HUES6 (cell line): Measurements from ENCODE around the gene EPHX1.
A peak's percentile ranks its signal among the peaks of the same experiment; 100 is the strongest.
"Not testable (repeated sequence)": the region's sequence is repeated elsewhere in the genome, so short reads cannot be mapped to it uniquely, and the experiment has no call there.

ENCODE experiments used
- H3K27ac ChIP-seq: 2 replicates; pipeline ENCODE4 v1.7.0; 2013; ENCODE audit warnings: low read depth, mild to moderate bottlenecking, low read length, inconsistent platforms
- H3K27me3 ChIP-seq: 2 replicates; pipeline ENCODE4 v1.6.1; 2013; ENCODE audit warnings: low read length; ENCODE audit not compliant: control insufficient read depth, insufficient read depth
- H3K36me3 ChIP-seq: 2 replicates; pipeline ENCODE4 v1.6.1; 2013; ENCODE audit warnings: low read length; ENCODE audit not compliant: control insufficient read depth, insufficient read depth
- H3K4me1 ChIP-seq: 2 replicates; pipeline ENCODE4 v1.6.1; 2013; ENCODE audit warnings: low read length; ENCODE audit not compliant: control insufficient read depth, insufficient read depth
- H3K4me3 ChIP-seq: 2 replicates; pipeline ENCODE4 v1.5.1; 2013; ENCODE audit warnings: low read depth, low read length
- H3K9ac ChIP-seq: one replicate; pipeline ENCODE4 v1.6.1; 2013; ENCODE audit warnings: mild to moderate bottlenecking, low read length
- H3K9me3 ChIP-seq: 2 replicates; pipeline ENCODE4 v1.6.1; 2013; ENCODE audit warnings: low read depth, low read length; ENCODE audit not compliant: control insufficient read depth, insufficient read depth

Gene EPHX1

DNA sequence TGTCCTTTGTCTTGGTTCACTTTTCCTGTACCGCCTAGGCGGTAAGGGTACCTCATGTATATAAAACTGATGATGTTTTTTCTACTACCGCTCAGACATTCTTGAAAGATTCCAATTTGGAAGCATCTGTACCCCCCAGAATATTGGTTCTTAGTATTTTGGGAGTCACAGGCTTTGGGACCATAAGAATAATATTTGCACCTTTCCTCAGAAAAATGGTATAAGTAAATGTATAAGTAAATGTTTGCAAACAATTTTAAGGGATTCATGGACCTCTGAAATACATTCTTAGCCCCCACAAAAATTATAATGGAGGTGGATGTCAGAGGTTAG is 31.6 kb upstream of the EPHX1 start:
- Histone ChIP-seq H3K4me1 (peaks cover 22% of the 10 kb centered on the region), H3K27me3 (no peaks in the 10 kb centered on the region), H3K36me3 (peaks cover 32% of the 10 kb centered on the region), H3K9ac (peak overlapping the region; percentile 100), H3K9me3 (no peaks in the 10 kb centered on the region), H3K4me3 (peak overlapping the region; percentile 93), H3K27ac (peak overlapping the region; percentile 94)

DNA sequence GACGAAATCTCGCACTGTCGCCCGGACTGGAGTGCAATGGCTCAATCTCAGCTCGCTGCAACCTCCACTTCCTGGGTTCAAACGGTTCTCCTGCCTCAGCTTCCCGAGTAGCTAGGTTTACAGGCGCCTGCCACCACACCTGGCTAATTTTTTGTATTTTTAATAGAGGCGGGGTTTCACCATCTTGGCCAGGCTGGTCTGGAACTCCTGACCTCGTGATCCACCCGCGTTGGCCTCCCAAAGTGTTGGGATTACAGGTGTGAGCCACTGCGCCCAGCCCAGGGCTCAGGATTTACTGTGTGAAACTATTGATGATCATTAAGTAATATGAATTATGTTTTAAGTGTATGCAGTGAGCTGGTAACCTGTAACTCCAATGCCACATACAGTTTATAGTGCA is 30.8 kb upstream of the EPHX1 start:
- H3K4me3 ChIP-seq, result peak overlapping the region; percentile 93
- not testable (repeated sequence) for H3K27ac ChIP-seq, H3K27me3 ChIP-seq, H3K9me3 ChIP-seq, H3K9ac ChIP-seq
- peaks cover 22% of the 10 kb centered on the region for H3K4me1 ChIP-seq
- H3K36me3 ChIP-seq, result peaks cover 39% of the 10 kb centered on the region

DNA sequence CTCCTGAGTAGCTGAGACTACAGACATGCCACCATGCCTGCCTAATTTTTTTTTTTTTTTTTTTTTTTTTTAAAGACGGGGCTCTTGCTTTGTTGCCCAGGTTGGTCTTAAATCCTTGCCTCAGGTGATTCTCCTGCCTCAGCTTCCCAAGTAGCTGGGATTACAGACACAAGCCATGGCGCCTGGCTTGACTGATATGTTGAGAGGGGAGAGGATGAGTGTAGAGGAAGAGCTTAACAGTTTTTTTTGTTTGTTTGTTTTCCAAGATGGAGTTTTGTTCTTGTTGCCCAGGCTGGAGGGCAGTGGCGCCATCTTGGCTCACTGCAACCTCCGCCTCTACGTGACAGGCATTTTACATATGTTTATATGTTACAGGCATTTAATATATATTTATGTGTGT is 29.8 kb upstream of the EPHX1 start:
- H3K9ac ChIP-seq, result no peak overlapping the region
- no peaks in the 10 kb centered on the region for H3K9me3 ChIP-seq
- H3K4me1 ChIP-seq, result peaks cover 22% of the 10 kb centered on the region
- H3K27me3 ChIP-seq, result no peaks in the 10 kb centered on the region
- no peak overlapping the region for H3K27ac ChIP-seq
- H3K4me3 ChIP-seq, result peak overlapping the region; percentile 93
- peaks cover 47% of the 10 kb centered on the region for H3K36me3 ChIP-seq

DNA sequence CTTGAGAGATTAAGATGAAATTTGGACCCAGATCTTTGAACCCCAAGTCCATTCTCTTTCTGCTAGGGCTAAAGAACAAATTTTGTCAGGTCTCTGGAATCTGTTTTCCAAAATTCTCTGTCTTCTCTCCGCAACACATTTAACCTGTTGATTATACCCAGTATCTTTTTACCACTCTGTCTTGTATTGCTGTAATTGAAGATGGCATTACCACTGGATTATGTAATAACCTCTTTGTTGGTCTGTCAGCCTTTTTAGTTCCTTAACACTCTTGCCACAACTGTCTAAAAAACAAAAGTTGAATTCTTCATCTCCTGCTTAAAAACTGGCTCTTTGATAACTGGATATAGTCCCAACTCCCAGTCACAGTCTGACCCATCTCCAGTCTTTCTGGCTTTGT is 29.3 kb upstream of the EPHX1 start:
- Histone ChIP-seq H3K27ac (no peak overlapping the region), H3K9ac (no peak overlapping the region), H3K4me3 (no peak overlapping the region), H3K27me3 (no peaks in the 10 kb centered on the region), H3K4me1 (peaks cover 22% of the 10 kb centered on the region), H3K36me3 (peaks cover 50% of the 10 kb centered on the region), H3K9me3 (no peaks in the 10 kb centered on the region)

DNA sequence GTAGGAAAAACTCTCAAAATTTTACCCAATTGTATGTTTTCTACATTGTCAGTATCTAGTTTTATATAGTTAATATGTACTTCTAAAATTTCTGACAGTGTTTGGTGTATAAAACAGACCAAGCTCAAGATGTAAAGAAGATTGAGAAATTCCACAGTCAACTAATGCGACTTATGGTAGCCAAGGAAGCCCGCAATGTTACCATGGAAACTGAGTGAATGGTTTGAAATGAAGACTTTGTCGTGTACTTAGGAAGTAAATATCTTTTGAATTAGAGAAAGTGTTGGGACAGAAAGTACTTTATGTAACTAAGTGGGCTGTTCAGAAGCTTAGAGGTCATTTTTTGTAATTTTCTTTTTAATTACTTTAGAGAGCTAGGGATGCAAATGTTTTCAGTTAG is 20.8 kb upstream of the EPHX1 start:
- Histone ChIP-seq H3K36me3 (peaks cover 92% of the 10 kb centered on the region), H3K9me3 (peaks cover 28% of the 10 kb centered on the region)
- not testable (repeated sequence) for H3K9ac ChIP-seq, H3K27me3 ChIP-seq, H3K4me3 ChIP-seq, H3K4me1 ChIP-seq, H3K27ac ChIP-seq

DNA sequence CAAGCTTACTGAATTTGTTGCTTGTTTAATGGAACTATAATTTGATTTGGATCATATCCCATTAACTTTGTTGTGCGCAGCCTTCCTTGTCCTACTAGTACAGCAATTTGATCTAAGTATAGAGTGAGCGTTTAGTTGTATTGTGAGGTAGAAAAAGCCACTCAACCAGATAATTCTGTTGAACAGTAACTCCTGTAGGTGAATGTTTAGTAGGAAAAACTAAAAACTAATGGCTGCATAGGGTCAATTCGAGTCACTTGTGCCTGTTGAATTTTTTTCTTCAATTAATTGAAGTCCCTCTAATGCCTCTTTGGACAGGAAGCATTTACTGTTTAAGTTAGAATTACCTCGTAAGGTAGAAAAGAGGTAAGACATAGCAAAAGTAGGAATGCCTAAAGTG is 15.0 kb upstream of the EPHX1 start:
- Histone ChIP-seq H3K4me1 (no peaks in the 10 kb centered on the region), H3K27me3 (no peaks in the 10 kb centered on the region), H3K9me3 (peaks cover 51% of the 10 kb centered on the region), H3K9ac (no peak overlapping the region), H3K36me3 (peaks cover 49% of the 10 kb centered on the region), H3K27ac (no peak overlapping the region), H3K4me3 (no peak overlapping the region)

DNA sequence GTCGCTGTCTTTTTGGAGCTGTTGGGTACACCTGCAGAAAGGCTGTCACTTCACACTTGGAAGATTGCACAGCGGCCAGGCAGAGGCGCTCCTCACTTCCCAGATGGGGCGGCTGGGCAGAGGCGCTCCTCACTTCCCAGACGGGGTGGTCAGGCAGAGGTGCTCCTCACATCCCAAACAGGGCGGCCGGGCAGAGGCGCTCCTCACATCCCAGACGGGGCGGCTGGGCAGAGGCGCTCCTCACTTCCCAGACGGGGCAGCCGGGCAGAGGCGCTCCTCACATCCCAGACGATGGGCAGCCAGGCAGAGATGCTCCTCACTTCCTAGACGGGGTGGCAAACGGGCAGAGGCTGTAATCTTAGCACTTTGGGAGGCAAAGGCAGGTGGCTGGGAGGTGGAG is 13.8 kb upstream of the EPHX1 start:
- H3K27me3 ChIP-seq, H3K4me1 ChIP-seq, H3K4me3 ChIP-seq, H3K27ac ChIP-seq, H3K9ac ChIP-seq: not testable (repeated sequence)
- Histone ChIP-seq H3K36me3 (peaks cover 38% of the 10 kb centered on the region), H3K9me3 (peaks cover 45% of the 10 kb centered on the region)

DNA sequence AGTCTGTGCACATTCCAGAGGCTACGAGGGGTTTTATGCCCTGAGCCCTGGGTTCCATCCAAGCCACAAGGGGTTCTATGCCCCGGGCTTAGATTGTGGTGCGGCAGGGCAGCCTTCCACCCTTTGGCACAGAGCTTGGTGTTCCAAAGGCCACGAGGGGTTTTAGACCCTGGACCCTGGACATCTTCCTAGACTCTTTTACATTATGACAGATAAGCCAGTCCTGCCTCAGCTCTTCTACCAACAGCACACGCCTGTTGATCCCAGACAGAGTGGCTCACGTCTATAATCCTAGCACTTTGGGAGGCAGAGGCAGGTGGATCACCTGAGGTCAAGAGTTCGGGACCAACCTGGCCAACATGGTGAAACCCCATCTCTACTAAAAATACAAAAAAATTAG is 8.8 kb upstream of the EPHX1 start:
- not testable (repeated sequence) for H3K4me1 ChIP-seq, H3K4me3 ChIP-seq, H3K9ac ChIP-seq, H3K27ac ChIP-seq, H3K27me3 ChIP-seq, H3K9me3 ChIP-seq, H3K36me3 ChIP-seq

DNA sequence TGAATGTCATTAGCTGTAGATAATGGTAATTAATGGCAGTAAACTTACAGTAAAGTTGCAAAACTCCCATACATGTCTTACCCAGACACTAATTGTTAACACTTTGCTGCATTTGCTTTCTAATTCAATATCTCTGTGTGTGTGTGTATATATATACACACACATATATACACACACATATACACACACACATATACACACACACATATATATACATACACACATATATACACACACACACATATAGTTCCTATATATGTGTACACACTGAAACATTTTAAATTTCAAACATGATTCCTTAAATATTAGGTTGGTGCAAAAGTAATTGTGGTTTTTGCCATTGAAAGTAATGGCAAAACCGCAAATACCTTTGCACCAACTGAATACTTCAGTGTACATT is 3.7 kb upstream of the EPHX1 start:
- no peaks in the 10 kb centered on the region for H3K36me3 ChIP-seq
- H3K27ac ChIP-seq, result no peak overlapping the region
- no peak overlapping the region for H3K4me3 ChIP-seq
- no peaks in the 10 kb centered on the region for H3K27me3 ChIP-seq
- H3K9ac ChIP-seq, result no peak overlapping the region
- no peaks in the 10 kb centered on the region for H3K9me3 ChIP-seq
- peaks cover 8% of the 10 kb centered on the region for H3K4me1 ChIP-seq

DNA sequence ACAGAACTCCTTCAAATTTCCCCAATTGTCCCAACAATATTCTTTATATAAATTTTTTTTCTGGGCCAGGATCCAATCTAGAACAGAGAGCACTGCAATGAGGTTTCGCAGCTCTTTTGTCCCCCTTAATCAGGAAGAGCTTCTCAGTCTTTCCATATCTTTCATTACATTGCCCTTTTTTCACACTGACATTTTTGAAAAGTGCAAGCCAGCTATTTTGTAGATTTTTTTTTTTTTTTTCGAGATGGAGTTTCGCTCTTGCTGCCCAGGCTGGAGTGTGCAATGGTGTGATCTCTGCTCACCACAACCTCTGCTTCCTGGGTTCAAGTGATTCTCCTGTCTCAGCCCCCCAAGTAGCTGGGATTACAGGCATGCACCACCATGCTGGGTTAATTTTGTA is 3.2 kb upstream of the EPHX1 start:
- H3K4me3 ChIP-seq, H3K9ac ChIP-seq, H3K9me3 ChIP-seq, H3K36me3 ChIP-seq, H3K27me3 ChIP-seq, H3K27ac ChIP-seq: not testable (repeated sequence)
- peaks cover 12% of the 10 kb centered on the region for H3K4me1 ChIP-seq

DNA sequence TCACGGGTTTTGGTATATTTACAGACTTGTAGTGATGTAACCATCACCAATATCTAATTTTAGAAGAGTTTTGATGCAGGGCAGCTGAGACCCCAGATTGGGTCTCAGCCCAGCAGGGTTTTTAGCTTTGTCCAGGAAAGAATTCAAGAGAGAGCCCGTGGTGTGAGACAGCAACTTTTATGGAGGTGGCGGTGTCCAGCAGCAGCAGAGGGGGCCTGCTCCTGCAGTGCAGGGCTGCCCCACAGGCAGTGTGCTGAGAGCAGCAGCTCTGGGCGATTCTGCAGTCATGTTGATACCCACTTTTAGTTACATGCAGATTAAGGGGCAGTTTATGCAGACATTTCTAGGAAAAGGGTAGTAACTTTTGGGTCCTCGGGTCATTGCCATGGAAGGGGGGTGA is 1.8 kb upstream of the EPHX1 start:
- H3K9me3 ChIP-seq, result no peaks in the 10 kb centered on the region
- H3K4me1 ChIP-seq, result peaks cover 22% of the 10 kb centered on the region
- H3K36me3 ChIP-seq, result peaks cover 7% of the 10 kb centered on the region; the same call in 1 of the 2 replicates
- H3K27me3 ChIP-seq, result no peaks in the 10 kb centered on the region
- no peak overlapping the region for H3K9ac ChIP-seq
- no peak overlapping the region for H3K4me3 ChIP-seq
- no peak overlapping the region for H3K27ac ChIP-seq
